Activated CD4-positive, alpha-beta T cell treated with anti-CD3 and anti-CD28 coated beads, Interleukin-2, amount 50 U/mL, for 1 hour (primary cell): ENCODE results near the gene KIRREL1.

Source experiments
- DNase-seq: peaks from one replicate; pipeline ENCODE4 v3.0.0-alpha.2; 2020

KIRREL1 gene

DNA sequence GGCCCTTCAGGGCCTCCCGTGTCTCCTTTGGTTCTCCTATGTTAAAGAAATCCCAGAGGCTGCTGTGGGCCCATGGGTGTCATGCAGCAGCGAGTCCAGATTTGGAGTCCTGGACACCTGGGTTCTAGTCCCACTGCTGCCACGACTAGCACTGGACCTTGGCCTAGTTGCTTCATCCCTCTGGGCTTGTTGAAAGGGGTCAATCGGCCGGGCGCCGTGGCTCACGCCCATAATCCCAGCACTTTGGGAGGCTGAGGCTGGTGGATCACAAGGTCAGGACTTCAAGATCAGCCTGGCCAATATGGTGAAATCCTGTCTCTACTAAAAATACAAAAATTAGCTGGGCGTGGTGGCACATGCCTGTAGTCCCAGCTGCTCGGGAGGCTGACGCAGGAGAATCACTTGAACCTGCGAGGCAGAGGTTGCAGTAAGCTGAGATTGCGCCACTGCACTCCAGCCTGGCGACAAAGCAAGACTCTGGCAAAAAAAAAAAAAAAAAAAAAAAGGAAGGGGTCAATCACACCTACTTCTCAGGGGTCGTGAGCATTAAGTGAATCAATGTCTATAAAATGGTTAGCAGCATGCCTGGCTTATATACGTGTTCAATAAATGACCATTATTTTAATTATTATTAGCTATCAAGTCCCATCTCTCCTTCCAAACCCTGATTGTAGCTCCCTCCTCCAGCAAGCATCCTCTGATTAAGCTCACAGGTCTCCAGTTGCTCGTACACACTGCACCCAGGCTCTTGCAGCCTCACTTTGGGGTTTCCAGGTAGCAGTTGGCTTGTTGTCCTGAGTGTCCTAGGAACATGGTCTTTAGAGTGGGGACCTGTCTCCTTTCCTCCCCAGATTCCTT is 43.8 kb downstream of the KIRREL1 start:
- DNase-seq: no peak

DNA sequence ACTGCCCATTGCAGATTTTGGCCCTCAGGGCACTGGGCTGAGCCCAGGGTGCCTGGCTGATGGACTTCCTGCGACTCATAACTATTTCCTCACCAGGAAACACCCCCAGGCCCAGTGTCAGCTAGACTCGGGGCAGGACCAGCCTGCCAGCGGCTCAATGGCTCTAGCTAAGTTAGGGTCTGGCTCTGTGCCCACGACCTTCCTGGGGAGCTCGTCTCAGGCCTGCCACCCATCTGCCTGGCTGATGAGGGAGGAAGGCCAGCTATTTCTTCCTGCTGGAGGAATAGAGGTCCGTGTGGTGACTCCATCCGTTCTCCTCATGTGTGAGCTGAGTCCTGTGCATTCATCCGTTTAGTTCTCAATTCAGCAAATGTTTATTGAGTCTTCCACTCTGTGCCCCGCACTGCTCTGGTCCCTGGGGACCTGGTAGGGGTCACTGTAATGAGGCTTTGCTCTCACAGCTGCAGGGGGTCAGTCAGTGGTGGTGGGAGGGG is 44.5 kb downstream of the KIRREL1 start:
- no peak for DNase-seq

- DNase-seq: no peak
Measured at GRCh38 chr1:158038793-158039192, 45.3 kb downstream of the KIRREL1 start.

GRCh38 chr1:158039380-158039779 is 45.9 kb downstream of the KIRREL1 start:
- DNase-seq: no peak

GRCh38 chr1:158040323-158040722 is 46.9 kb downstream of the KIRREL1 start:
- no peak for DNase-seq

- no peak for DNase-seq
Measured at GRCh38 chr1:158043232-158043631, 49.8 kb downstream of the KIRREL1 start.

DNA sequence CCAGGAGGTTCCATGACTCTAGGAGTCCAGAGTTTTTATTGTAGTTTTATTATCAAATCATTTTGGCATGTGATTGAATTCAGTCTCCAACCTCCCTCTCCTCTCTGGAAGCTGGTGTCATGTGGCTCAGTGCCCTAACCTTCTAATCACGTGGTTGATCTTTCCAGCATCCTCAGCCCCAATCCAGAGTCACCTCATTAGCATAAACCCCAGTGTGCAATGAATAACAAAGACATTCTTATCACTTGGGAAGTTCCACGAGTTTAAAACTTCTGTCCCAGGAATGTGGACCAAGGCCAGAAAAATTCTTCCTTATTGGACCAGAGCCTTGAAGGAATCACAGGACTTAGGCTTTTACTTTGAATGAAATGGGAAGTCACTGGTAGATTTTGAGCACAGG is 52.2 kb downstream of the KIRREL1 start:
- DNase-seq: no peak

DNA sequence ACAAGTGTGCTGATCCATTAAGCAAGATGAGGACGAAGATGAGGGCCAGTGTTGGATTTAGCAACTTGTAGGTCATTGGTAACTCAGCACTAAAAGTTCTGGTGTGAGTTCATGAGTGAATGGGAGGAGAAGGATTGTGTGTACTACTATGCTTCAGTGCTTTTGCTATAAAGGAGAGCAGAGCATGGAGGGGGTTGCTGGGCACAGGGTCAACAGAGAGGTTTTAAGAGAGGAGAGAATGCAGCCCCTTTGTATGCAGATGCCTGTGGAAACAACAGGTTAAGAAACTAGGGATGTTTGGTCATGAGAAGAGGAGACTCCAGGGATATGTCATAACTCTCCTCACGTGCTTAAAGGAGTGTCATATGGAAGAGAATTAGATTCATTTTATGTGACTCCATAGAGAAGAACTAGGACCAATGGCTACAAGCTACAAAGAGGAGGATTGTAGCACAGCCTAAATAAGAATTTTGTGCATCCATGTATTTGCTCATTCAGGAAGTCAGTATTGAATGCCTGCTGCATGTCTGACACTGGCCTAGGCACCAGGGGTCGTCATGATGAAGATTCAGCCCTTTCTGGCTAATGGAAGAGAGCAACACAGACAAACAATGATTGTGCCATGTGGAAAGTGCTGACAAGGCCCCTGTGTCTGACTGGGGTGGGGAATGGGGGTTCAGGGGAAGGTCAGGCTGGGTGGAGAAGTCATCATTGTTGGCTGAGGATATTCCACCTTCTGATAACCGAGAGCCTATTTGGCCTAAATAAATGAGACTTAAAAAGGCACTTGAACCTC is 53.5 kb downstream of the KIRREL1 start:
- DNase-seq: no peak

DNA sequence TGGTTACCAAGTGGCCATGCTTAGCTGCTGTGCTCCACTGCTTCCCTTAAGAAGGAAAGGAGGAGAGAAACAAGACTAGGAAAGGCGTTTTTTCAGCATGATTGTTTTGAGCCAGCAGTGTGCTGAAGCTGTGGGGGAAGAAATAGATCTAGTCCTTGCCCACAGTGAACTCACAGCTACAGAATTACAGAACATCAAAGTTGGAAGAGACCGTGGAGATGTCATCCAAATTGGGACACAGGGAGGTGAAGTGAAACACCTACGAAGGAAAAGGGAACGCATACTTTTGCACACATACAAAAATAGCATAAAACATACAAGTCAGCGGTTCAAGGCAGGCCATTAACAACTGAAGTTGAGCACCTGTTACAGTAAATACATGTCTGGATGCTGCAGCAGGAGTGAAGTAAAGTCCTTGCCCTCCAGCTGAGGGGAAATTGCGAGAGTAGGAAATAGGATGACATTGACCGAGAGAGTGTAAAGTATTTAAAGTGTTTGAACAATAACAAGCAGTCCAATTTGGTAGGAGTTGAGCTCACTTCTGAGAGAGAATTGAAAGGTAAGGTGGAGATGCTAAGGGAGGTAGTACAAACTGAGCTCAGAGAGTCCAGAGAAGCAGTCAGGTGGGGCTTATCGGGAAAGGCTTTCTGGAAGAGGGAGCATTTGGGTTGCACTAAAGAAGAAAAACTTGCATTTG is 55.1 kb downstream of the KIRREL1 start:
- DNase-seq: no peak

- DNase-seq: no peak
Measured at GRCh38 chr1:158049853-158050252, 56.4 kb downstream of the KIRREL1 start.

DNA sequence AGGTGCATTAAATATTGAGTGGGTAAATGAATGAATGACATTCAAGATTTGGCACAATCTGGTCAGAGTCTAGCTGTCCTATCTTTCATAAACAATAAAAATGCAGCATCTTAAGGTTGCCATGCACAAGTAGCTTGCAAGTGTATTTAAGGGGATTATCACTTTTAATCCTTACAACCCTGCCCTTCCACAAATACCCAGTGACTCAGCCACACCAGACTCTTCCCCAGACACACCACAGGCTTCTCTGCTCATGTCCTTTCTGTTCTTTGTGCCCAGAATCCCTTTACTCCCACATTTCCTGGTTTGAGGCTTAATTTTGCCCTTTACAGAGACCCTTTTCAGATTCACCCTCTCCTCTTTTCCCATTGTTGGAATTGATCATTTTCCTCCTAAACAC is 59.8 kb downstream of the KIRREL1 start:
- DNase-seq: no peak

DNA sequence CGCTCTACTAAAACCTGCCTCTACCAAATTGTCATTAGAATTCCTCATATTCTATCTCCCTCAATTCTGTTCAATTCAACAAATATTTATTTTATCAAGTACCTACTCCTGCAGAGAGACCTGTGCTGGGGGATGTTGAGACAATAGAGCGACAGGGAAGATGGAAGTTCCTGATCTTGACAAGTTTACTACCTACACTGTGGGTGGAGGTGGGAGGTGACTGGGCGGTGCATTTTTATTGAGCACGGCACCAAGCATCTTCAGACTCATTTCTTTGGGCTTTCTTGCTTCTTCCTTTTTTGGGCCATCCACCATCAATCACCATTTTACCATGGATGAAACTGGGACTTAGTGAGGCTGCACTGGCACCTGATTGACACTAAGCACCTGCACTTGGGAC is 61.3 kb downstream of the KIRREL1 start:
- no peak for DNase-seq

DNA sequence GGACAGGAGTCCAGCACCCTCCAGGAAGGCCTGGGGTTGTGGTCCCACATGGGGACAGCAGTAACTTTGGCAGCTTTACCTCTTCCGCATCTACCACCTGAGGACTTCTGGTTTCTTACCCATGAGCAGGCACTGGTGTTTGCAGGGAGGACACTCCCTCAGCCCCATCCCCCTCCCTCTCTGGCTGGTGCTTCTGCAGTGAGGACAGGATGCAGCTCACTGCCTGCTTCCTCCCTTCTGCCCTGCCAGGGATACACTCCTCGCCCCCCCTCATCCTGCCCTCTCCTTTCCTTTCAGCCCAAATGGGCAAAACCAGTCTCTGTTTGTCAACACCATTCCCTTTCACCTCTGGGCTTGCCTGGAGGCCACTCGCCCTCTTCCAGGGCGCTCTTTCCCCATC is 62.4 kb downstream of the KIRREL1 start:
- DNase-seq: no peak

DNA sequence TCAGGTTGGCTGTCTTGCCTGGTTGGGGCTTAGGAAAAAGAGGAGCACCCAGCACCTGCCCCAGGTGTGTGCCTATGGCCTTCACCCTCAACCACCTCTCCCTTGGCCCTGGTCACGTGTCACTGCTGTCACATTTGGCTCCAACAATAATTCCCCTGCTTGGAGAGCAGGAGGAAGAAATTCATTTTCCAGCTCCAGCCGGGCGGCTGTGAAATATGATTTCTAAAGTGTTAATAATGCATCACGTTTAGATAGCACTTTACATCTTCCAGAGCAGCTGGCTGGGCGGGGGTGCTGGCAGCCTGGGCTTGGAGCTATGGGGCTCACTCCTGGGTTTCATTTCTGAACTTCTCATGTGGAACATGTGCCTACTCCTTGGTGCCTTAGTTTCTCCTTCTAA is 63.1 kb downstream of the KIRREL1 start:
- no peak for DNase-seq

GRCh38 chr1:158058237-158058985 is 65.0 kb downstream of the KIRREL1 start:
- DNase-seq: no peak

GRCh38 chr1:158059984-158060383 is 66.5 kb downstream of the KIRREL1 start:
- DNase-seq: no peak

GRCh38 chr1:158062174-158062573 is 68.7 kb downstream of the KIRREL1 start:
- no peak for DNase-seq

- no peak for DNase-seq
Measured at GRCh38 chr1:158067662-158068061, 74.2 kb downstream of the KIRREL1 start.

GRCh38 chr1:158068918-158069317 is 75.5 kb downstream of the KIRREL1 start:
- DNase-seq: no peak

DNA sequence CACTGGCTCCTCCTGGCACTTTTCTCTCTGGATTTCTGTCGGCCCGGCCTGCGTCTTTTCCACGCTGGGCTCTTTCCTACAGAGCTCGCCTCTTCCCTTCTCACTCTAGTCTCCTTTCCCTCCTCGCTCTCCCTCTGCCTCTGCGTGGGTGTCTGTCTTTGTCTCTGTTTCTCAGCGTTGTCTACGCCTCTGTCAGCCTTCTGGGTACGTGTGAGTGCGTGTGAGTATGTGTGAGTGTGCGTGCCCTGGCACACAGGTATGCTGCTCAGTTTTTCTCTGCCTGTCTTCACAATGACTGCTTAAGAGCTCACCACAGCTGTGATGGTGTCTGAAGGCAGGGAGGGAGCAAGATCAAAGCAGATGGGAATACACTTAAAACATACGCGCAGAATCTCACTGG is 77.7 kb downstream of the KIRREL1 start:
- DNase-seq: no peak

DNA sequence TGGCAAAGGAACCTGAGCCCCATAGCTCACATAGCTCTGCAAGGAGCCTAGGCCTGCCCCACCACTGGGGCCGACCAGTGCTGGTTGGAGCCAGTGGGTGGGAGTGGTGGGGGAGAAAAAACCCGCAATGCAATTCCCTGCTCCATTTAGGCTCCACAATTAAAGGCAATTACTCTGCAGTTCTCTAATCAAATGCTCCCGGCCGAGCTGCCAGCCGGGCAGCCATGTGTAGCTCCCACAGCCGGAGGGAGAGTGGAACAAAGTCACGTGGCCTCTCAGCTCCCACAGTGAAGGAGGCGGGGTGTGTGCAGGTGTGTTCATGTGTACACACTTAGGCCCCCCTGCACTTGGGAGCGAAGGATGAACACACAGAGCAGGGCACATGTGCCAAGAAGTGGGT is 81.6 kb downstream of the KIRREL1 start:
- DNase-seq: no peak

GRCh38 chr1:158076441-158076840 is 83.0 kb downstream of the KIRREL1 start:
- no peak for DNase-seq
